HG02973 (cell line): ENCODE results near the gene EPHX1.
A peak's percentile ranks its signal among the peaks of the same experiment; 100 is the strongest.
"Not testable (repeated sequence)": the region's sequence is repeated elsewhere in the genome, so short reads cannot be mapped to it uniquely, and the experiment has no call there.

Source experiments
- ATAC-seq: cut with Tn5 transposase; IDR thresholded peaks from one replicate; pipeline ENCODE4 v1.9.1; 2021; ENCODE audit warnings: moderate library complexity; ENCODE audit not compliant: unreplicated experiment

The EPHX1 gene

DNA sequence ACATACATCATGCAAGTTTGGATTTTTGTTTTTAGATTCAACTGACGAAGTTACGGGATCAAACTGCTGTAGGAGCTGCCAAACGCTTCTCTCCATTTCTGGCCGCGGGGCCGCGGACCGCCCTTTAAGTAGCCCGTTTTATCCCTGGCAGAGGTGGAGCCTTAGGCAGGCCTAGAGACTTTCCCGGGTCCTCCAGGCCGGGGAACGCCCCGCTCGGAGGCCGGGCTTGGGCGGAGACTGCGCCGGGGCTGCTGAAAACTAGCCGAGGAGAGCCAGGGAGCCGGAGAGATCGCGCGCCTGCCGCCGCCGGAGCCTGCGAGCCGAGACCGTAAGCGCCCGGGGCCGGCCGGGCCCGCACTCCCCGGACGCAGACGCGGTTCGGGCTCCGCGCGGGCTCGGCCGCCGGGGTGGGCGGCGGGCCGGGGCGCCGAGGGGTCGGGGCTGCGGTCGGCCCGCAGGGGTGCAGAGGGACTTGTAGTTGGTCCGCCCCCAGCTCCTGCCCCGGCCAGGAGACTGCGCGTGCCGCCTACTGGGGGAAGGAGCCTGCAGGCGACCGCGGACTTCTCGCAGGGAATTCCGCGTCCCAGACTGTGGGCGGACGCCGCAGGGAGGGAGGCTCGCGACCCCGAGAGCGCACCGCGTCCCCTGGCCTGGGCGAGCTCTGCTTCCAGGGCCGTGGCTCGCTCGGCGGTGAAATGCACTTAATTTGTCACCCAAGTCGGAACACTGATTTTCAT, at the start of gene EPHX1:
Gene EPHX1, plus strand, starts transcription at position 283 of the 737 bp plus-strand sequence. CDS start 18,606 bp downstream, outside the sequence.
- peak; percentile 93 for ATAC-seq

DNA sequence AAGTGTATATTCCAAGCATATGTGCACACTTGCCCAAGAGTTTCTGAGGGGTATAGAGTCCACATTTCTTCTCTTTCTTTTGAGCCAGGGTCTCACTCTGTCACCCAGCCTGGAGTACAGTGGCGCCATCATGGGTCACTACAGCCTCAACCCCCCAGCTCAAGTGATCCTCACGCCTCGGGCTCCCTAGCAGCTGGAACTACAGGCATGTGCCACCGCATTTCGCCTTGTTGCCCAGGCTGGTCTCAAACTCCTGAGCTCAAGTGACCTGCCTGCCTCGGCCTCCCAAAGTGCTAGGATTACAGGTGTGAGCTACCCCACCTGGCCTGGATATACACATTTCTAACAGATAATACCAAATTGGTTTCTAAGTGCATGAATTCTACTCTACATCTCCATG, 49.4 kb upstream of the EPHX1 start:
- ATAC-seq: no peak

DNA sequence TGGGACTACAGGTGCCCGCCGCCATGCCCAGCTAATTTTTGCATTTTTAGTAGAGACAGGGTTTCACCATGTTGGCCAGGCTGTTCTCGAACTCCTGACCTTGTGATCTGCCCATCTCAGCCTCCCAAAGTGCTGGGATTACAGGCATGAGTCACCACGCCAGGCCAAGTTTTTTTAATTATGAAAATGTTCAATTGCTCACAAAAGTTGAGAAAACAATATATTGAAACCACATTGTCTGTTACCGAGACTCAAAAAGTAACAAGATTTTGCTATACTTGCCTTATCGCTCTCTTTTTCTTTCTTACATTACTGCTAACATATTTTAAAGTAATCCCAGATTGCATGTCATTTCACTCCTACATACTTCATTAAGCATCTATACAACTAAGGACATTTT, 48.5 kb upstream of the EPHX1 start:
- not testable (repeated sequence) for ATAC-seq

DNA sequence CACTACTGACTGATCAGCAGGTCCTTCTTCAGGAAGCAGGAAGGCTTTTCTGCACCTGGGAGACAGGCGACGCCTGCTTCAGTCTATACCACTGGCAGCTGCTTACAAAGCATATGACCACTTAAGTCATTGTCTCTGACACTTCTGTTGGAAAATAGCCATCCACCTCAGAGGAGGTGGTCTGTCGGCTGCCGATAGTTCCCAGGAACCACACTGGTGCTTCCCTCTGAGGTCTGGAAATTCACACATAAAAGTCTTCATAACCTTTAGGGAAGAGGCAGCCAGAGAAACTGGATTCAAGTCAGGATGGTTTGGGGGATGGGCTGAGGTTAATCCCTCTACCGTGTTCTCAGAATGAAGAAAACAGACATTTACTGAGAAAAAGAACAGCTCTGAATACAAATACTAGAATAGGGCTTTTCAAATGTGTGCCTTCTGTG, 47.9 kb upstream of the EPHX1 start:
- no peak for ATAC-seq

GRCh38 chr1:225762444-225762843, 47.5 kb upstream of the EPHX1 start:
- ATAC-seq: no peak

- no peak for ATAC-seq
These were observed 46.0 kb upstream of the EPHX1 start for GRCh38 chr1:225763716-225764548.

DNA sequence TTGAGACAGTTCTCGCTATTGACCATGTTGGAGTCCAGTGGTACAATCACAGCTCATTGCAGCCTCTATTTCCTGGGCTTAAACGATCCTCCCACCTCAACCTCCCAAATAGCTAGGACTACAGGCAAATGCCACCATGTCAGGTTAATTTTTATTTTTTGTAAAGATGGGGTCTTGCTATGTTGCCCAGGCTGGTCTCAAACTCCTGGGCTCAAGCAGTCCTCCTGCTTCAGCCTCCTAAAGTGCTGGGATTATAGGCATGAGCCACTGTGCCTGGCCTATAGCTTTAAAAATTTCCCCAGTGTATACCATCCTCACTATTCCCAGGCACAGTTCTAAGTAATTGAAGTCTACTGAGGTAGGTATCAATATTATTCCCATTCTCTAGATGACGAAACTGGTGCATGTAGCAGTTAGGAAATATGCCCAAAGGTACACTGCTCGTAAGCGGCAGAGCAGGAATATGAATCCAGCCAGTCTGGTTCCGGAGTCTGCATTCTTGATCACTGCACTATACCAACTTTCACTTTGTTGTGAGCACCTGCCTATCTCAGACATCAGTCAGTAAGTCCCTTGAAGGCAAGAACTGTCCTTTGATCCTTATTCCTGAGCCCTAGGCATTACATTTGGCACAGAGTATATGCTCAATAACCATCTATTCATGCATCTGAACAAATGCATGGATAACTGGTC, 43.8 kb upstream of the EPHX1 start:
- no peak for ATAC-seq

GRCh38 chr1:225766967-225767633, 42.8 kb upstream of the EPHX1 start:
- ATAC-seq: no peak

- no peak for ATAC-seq
These were observed 42.0 kb upstream of the EPHX1 start for GRCh38 chr1:225767634-225768540.

DNA sequence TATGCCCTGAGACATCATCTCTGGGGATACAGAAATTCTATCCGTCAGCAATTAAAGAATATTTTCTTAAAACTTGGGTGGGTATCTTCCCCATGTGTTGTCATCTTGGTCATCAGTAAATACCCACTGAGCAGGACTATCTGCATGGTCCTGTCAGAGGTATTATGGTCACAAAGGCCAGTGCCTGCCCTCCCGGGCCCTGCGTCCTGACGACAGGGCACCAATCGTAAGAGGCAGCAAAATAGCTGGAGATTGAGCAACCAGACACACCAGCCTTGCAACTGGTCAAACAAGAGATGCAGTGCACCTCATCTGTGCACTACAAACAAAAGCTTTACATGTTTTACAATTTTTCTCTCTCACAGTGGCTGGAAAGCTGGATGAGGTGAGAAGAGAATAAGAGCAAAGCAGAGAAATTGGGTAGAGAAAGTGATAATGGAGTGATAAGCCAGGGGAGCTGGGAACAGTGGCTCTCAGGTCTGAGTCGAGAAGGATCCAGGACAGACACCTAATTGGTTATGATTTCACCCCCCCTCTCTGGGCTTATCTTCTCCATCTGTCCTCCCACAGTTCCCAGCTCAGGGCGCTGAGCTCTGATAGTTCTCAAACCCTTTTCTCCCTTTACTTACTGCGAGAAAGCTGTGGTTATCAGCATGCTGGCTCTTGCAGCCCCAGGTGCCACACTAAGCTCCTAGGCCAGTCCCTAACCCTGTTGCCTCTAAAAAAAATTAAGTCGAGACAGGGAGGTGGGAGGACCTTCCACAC, 41.1 kb upstream of the EPHX1 start:
- no peak for ATAC-seq

GRCh38 chr1:225769687-225770086, 40.2 kb upstream of the EPHX1 start:
- ATAC-seq: no peak

- no peak for ATAC-seq
These were observed 39.2 kb upstream of the EPHX1 start for GRCh38 chr1:225770561-225771248.

GRCh38 chr1:225771661-225772322, 38.1 kb upstream of the EPHX1 start:
- ATAC-seq: no peak

- ATAC-seq: no peak
These were observed 37.6 kb upstream of the EPHX1 start for GRCh38 chr1:225772323-225772768.

GRCh38 chr1:225772848-225773247, 37.1 kb upstream of the EPHX1 start:
- ATAC-seq: no peak

DNA sequence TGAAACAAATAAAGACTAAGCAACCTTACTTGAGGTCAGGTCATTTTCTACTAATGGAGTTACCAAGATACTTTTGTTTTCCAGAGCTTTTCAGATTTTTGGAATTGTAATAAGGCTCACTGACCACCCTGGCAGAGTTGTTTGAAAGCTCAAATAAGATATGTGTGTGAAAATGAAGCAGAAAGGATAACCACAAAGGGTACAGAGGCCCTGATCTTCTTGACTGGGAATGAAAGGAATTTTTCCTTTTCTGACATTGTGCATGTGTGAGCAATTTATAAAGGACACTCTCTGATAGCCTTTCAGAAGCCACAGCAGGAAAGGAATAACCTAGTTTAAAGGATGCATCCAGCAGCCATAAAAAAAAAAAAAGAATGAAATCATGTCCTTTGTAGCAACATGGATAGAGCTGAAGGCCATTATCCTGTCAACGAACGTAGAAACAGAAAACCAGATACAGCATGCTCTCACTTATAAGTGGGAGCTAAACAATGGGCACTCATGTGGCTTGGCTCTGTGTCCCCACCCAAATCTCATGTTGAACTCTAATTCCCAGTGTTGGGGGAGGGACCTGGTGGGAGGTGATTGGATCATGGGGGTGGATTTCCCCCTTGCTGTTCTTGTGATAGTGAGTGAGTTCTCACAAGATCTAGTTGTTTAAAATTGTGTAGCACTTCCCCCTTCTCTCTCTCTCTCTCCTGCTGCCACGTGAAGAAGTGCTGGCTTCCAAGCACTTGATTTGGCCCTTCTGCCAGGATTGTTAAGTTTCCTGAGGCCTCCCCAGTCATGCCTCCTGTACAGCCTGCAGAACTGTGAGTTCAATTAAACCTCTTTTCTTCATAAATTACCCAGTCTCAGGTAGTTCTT, 35.4 kb upstream of the EPHX1 start:
- no peak for ATAC-seq

DNA sequence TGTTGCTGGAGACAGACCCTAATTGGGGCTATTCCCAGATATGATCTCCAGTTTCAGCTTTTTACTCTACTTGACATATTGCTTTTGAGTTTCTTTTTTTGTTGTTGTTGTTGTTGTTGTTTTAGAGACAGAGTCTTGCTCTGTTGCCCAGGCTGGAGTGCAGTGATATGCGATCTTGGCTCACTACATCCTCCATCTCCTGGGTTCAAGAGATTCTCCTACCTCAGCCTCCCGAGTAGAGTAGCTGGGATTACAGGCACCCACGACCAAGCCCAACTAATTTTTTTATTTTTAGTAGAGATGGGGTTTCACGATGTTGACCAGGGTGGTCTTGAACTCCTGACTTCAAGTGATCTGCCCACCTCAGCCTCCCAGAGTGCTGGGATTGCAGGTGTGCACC, 33.6 kb upstream of the EPHX1 start:
- ATAC-seq: no peak
